Mesenteric fat pad (tissue), 1 donor: ENCODE results near the gene GLIPR1L1. TPM values are rescaled to one million over a fixed set of nuclear protein-coding genes. Genes with fewer than 3 reads are reported as not detected.

Source experiments
- DNase-seq: peaks from one replicate; pipeline ENCODE4 v3.0.0-alpha.2; 2020; ENCODE audit warnings: low spot score
- total RNA-seq: library from RNA; stranded (reverse); fragmentation: NEBNext Ultra II Directional; extraction: Animal tissue kit (Norgen Biotek cat#: 25700); gene quantifications from one replicate; pipeline ENCODE4 v1.2.1, GENCODE V29; 2021
- donor health status: DM: yes; HTN: yes; CAD: no.

The GLIPR1L1 gene
- total RNA-seq, 1 donor from 2014 or later: not detected

- no peak for DNase-seq
These were observed 15.5 kb downstream of the GLIPR1L1 start for GRCh38 chr12:75349946-75350345.

GRCh38 chr12:75350413-75350812 lies 15.9 kb downstream of the GLIPR1L1 start:
- no peak for DNase-seq

- no peak for DNase-seq
These were observed 19.5 kb downstream of the GLIPR1L1 start for GRCh38 chr12:75354011-75354410.

- DNase-seq: no peak
These were observed 26.4 kb downstream of the GLIPR1L1 start for GRCh38 chr12:75360920-75361319.

- DNase-seq: no peak
These were observed 26.9 kb downstream of the GLIPR1L1 start for GRCh38 chr12:75361408-75361807.

GRCh38 chr12:75364919-75365318 lies 30.4 kb downstream of the GLIPR1L1 start:
- no peak for DNase-seq

- no peak for DNase-seq
These were observed 32.2 kb downstream of the GLIPR1L1 start for GRCh38 chr12:75366629-75367028.

- no peak for DNase-seq
These were observed 40.5 kb downstream of the GLIPR1L1 start for GRCh38 chr12:75374971-75375370.

GRCh38 chr12:75378354-75378753 lies 43.9 kb downstream of the GLIPR1L1 start:
- no peak for DNase-seq

GRCh38 chr12:75389061-75389460 lies 54.6 kb downstream of the GLIPR1L1 start:
- DNase-seq: no peak

GRCh38 chr12:75389706-75390105 lies 55.2 kb downstream of the GLIPR1L1 start:
- DNase-seq: no peak

- DNase-seq: no peak
These were observed 55.9 kb downstream of the GLIPR1L1 start for GRCh38 chr12:75390156-75390898.

- peak; percentile 96 for DNase-seq
These were observed 56.5 kb downstream of the GLIPR1L1 start, which contains the start of gene GLIPR1L2 for GRCh38 chr12:75390899-75391538. TSS of gene GLIPR1L2 (plus strand) at chr12:75391089. CDS start at chr12:75391117, 28 bp downstream.

- DNase-seq: no peak
These were observed 69.8 kb downstream of the GLIPR1L1 start for GRCh38 chr12:75404231-75404630.

- DNase-seq: no peak
These were observed 73.2 kb downstream of the GLIPR1L1 start for GRCh38 chr12:75407683-75408082.

GRCh38 chr12:75409830-75410229 lies 75.4 kb downstream of the GLIPR1L1 start:
- no peak for DNase-seq

- DNase-seq: no peak
These were observed 80.2 kb downstream of the GLIPR1L1 start for GRCh38 chr12:75414671-75415070.

GRCh38 chr12:75419841-75420240 lies 85.4 kb downstream of the GLIPR1L1 start:
- DNase-seq: no peak
